Stimulated activated naive CD4-positive, alpha-beta T cell treated with Interleukin-2 at 50 U/mL for 16 hours (primary cell): ENCODE data around the gene CD82.

ENCODE experiments used
- DNase-seq: peaks from one replicate; lab custom pipeline; 2025; lab: John Stamatoyannopoulos, UW

The CD82 gene

DNA sequence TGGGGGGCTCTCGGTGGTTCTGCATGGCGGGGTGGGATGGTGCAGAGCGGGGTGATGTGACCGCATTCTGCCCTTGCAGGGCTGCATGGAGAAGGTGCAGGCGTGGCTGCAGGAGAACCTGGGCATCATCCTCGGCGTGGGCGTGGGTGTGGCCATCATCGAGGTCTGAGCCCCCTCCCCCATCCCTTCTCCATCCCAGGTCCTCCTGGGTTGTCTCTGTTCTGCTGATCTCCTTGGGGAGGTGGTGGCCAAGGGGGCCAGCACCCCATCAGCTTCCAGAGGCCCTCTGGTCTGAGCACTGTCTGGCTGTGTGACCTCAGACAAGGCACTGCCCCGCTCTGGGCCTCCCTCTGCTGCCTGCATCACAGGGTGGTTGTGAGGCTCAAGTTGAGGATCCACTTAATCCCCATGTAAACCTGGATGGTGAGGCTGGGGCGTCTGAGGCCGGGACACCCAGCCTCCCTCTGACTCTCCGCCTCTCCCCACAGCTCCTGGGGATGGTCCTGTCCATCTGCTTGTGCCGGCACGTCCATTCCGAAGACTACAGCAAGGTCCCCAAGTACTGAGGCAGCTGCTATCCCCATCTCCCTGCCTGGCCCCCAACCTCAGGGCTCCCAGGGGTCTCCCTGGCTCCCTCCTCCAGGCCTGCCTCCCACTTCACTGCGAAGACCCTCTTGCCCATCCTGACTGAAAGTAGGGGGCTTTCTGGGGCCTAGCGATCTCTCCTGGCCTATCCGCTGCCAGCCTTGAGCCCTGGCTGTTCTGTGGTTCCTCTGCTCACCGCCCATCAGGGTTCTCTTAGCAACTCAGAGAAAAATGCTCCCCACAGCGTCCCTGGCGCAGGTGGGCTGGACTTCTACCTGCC is 53.3 kb downstream of the CD82 start:
- DNase-seq, result no peak

DNA sequence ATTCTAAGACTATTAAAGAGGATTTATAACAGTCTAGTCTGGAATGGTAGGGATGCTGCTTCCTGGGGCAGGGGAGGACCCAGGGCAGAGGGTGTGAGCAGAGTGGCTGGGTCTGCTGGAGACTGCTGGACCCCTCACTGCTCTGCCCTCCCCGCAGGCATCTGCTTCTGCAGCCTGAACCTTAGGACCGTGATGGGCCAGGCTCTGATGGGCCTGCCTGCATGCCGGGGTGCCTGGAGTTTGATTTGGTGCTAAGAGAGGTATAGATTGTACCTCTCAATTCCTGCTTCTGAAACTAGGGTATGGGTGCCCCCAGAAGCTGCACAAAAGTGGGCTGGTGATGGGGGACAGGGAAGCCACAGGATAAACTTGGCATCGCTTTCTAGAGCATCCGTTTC is 54.9 kb downstream of the CD82 start:
- no peak for DNase-seq

DNA sequence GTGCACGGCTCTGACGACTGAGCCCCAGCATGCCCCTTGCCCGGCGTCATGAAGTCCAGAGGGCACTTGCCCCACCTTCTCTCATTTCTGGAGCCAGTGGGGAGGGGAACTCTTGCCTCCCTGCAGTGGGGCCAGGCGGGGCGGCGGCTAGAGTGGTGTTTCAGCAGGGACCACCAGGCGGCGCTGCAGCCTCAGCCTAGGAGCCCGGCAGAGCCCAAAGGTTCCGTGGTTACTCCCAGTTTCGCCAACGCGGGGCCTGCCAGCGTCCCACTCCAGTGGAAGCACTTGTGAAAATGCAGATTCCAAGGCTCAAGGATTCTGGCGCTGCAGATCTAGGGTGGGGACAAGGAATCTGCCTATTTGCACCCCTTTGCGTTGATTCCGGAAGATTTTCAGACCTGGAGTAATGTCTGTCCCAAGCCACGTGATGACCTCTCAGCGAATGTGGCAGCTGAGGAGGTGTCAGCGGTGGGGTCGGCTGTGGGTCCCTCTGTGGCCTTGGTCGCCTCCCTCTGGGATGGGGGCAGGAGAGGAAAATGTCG is 55.7 kb downstream of the CD82 start:
- DNase-seq, result peak; percentile 23

DNA sequence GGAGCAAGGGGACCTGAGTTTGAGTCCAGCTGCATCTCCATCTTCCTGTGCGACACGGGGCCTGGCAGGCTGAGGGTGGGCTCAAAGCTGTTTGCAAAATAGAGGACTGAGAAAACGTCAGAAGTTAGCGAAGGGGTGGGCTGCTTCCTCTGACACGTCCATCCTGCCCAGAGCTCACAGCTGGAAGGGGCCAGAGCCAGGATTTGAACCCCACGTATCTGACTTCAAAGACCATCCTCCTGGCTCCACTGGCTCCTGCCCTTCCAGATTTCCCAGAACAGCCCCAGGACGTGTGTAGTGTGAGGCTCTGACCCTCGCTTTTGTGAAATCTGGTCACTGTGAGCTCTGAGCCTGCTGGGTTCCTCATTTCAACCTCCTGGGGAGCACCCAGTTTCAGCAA is 56.3 kb downstream of the CD82 start:
- DNase-seq, result no peak

DNA sequence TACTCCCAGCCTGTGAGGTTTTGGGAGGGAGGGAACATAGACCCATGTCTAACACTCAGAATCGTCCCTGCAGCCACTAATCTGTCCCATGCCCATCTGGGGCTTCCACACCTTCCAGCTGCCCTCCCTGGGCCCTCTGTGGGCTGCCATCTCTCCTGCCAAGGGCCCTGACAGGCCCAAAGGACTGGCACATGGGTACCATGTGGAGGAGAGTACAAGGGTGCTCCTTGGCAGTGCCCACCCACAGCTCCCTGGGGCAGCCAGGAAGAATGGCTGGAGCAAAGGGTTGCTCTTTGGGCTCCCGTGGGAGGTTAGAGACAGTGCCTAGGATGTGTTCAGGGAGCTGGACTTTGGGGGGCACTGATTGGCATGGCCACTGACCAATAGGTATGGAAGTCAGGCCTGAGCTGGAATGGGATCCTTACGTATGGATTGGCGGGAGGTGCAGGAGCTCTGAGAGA is 56.8 kb downstream of the CD82 start:
- no peak for DNase-seq

DNA sequence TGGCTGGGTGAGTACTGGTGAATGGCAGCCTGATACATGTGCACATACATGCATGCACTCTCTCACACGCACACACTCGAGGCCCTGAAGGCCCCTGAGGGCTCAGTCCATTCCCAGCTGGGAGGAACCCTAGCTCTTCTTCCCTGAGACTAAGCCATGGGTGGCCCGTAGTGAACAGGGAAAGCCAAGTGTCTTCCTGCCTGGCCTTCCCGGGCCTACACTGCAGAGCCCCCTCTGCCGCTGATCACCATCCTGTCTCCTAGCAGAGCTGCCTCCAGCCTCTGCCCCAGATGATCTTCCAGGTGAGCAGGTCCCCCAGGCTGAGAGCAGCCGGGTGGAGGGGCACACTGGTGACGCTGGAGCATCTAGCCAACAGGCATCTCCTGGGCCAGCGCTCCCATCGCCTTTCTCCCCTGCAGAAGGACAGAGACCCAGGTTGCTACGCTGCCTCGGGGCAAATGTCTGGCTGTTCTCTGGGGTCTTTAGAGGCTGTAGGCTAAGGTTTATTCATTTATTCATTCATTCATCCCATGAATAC is 57.3 kb downstream of the CD82 start:
- DNase-seq, result no peak

DNA sequence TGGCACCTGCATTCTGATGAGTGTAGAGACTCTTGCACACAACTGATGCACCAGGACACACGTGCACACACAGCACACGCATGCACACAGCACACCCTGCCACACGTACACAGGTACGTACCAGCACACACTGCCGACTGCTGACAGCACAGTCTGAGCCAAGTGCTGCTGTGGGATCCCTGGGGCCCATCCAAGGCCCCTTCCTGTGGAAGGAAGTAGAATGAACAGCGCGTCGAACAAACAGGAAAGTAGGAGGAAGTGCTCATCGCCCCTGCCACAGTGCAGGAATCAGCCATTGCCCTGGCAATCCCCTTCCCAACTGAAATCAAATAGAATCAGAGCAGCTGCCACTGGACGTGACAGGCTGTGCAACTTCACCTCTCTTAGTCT is 57.9 kb downstream of the CD82 start:
- no peak for DNase-seq

DNA sequence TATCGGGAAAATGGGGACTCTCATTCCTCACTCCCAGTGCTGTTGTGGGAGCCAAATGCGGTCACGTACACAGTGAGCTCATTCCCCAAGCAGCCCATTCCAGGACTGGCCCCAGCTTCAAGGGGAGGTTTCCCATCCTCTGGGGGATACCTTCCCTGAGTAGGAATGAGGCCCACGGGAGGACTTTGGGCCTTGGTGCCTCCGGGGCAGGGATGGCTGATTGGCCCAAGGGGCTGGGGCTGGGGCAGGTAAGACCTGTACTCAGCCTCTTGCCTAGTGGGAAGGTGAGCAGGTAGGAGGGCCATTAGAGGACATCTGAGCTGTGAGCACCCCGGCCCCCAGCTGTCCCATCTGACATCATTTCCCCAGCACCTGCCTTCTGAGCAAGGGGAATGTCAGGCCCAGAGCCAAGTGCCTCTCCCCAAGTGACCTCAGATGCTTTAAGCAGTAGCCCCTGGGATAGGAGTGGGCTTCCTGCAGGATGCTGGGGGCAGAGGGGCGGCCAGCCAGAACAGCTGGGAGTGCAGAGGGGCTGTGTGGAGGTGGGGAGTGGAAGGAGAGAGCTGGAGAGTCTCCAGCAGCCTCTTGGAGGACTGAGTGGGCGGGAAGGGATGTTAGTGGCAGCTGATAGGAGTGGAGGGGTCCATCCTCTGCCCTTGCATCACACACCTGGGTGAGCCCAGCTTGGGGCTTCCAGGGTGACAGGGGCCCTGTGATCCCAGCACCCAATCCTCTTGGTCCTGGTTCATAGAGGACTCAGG is 58.4 kb downstream of the CD82 start:
- no peak for DNase-seq

DNA sequence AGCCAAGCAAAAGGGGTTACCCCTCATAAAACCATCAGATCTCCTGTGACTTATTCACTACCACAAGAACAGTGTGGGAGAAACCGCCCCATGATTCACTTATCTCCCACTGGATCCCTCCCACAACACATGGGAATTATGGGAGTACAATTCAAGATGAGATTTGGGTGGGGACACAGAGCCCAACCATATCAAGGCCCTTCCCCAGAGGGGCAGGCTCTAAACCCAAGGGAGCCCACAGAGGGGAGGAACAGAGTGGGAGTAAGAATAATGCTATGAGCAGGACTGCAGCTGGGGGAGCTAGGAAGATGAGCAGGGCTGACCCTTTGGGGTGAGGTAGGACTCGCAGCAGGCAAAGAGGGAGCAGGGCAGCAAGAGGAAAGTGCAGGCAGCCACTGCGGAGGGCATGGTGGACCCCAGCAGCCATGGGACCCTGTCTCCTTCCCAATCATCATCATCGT is 59.3 kb downstream of the CD82 start:
- DNase-seq, result no peak

DNA sequence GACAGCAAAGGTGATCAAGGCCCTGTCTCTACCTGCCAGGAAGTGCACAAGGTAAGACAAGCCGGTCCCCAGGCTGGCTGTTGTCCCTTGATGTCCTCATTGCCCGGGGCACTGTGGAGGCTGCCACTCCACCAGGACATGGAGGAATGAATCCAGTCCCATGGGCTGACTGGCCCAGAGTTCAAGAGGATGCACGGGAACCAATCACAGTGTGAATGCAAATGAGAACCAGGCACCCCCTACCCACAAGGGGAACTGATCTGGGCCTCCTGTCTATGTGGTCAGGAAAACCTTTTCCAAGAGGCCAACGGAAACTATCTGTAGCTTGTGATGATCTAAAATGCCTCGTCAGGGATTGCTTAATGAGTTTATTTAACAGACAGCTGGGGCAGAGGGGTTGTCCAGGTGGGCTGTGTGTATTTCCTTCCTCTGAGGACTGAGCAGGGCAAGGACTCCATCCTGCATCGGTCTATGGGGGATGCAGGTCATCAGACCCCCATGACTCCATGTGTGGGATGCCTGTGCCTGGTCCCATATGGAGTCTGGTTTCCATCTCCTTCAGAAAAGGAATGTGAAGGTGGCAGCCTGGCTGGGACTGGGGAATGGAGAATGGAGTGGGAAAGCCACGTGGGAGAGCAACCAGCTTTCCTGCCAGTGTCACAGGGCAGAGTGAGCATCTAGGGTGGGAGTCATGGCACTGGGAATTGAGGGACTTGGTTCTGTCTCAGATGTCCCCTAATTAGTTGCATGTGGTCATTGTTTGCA is 60.5 kb downstream of the CD82 start:
- no peak for DNase-seq

DNA sequence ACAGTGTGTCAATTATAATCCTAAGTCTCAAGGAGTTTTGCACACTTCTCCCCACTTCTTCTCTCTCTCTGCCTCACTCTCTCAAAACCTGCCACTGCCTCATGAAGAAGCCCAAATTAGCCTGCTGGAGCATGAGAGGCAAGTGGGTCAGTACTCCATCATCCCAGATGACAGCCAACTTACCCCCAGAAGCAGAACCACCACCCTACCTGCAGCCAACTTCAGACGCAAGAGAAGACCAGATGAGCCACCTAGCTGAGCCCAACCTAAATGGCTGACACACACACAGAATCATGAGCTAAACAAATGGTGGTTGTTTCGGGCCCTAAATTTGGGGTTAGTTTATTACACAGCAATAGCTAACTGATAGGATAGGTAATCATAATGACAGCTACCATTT is 61.2 kb downstream of the CD82 start:
- no peak for DNase-seq

DNA sequence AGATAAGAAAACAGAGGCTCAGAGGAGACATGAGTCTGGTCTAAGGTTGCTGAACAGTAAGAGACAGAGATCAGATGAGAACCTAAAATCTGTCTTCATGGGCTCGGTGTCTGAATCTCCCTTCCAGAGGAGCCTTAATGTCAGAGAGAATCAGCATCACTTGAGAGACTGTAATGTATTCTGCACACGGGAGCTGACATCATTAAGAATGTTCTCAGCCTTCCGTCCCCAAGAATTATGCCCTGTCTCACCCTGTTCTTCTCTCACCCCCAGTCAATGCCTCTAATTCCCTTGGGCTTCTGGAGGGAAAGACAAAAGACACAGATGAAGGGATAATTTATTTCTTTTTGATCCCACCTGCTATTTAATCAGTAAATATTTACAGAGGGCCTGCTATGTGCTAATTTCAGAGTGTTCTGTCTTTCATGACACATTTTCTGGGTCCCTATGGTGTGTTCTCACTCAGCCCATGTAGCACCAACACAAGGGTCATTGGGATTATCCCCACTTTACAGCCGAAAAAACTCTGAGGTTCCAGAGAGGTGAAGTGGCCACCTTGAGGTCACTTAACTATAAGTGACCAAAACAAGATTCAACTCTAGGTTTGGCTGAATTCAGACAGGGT is 61.8 kb downstream of the CD82 start:
- no peak for DNase-seq

DNA sequence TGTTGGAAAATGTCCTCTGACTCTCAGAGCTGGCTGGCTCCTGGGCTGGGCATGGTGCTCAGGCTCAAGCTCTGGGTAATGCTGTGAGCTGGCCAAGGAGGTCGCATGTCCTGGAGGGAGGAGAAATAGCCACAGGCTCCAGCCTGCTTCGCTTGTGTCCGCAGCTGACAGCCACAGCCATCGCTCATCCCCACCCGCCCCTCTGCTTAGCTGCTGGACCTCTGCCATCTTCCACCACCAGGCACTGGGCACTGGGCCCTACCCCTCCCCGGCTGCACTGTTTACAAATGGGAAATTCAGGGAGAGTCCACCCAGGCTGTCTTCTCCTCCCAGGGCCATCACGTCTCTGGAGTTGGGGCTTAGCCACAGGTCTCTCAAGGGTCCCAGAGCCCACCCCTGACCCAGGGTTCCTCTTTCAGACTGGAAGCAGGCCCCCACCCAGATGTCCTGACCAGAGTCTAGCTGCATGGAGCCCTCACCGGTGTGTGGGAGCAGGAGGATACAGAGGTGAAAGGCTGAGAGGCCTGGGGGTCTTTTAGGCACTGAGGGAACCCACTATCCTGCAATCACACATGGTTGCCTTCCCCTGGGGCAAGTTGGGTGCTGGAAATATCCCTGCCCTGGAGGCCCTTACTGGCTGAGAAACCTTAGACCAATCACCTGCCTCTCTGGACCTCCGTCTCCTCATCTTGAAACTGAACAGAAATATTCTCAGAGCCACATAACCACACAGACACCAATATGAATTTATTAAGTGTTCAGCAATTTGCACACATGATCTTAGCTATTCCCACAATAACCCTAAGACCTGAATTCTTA is 62.7 kb downstream of the CD82 start:
- DNase-seq, result no peak

DNA sequence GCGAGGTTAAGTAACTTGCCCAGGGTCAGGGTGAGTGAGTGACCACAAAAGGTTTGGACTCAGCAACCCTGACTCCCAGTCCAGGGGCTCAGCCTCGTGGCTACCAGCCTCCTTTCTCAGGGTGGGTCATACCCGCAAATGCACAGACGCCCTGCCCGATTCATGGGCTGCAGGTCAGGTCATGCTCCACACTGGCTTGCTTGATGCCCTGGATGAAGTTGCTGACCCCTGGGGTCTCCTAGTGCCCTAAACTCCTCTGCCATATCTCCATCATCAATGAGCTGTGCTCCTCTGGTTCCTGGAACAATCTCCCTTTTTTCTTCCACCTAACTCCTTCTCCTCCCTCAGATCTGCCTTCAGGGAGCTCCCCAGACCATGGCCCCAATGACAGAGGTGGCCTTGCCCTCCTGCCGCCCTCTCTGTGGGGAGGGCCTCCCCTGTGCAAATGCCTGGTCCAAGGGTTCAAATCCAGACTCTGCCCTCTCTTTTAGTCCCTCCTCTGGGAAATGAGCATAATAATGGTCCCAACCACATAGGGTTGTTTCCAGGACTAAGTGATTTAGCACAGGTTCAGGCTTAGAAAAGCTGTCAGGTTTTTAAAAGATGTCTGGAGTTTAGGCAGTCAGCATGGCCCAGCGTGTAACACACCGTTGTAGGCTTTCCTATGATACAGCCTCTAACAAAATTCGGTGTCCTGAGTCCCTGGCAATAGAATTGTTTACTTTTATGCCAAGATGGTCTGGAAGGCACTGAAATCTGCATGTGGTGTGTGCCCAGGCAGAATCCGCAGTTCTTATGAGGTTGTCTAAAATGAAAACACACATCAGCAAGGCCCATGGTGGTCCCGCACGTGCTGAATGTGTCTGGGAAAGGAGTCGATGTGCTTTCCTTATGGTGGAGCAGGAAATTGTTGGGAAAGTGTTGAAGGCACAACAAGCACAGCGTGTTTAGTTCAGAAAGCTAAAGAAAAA is 63.6 kb downstream of the CD82 start:
- no peak for DNase-seq

DNA sequence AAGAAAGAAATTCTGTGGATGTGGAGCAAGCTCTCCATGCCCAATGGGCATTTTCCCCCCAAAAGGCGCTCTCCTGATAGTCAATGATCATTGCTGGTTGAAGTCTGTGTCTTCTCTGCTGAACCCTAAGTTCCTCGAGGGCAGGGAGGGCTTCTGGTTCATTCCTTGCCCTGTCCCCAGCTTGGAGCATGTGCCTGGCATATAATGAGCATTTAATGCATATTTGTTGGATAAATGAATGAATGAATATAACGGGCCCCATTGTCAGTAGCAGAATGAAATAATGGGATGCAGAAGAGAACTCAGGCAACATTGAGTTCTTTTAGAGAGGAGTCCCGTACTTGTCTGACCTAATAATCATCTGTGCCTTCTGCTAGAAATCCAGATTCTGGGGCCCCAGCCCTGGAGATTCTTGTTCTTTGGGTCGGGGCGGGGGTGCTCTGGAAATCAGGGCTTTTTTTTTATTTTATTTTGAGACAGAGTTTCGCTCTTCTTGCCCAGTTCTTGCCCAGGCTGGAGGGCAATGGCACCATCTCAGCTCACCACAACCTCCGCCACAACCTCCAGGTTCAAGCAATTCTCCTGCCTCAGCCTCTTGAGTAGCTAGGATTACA is 64.4 kb downstream of the CD82 start:
- no peak for DNase-seq

DNA sequence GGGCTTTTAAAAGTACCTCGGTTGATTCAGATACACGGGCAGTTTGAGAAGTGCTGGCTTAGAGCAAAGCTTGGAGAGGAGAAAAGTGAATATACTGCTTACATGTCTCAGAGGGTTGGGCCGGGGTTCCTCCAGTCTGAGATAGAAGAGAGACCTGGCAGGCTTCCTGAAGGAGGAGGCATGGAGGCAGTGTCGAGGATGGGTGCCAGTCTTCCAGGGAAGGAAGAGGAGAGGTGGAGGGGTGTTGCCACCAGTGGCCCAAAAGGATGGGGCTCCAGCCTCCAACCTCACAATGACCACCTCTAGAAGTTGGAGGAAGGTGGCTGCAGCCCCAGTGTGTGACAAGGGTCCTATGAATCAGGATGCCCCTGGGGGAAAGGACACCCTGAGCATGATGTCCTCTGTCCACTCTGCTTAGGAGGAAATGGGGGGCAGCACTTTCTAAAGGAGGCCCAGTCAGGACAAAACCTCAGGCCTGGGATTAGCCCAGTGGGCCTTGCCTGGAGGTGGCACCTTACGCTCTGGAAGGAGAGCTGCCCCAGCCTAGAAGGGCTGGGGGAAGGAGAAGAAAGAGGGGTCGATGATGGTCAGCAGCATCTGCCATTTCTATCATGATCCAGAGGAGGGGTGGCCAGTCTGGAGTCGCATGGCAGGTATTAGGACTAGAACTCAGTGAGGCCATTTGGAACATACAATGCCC is 65.2 kb downstream of the CD82 start:
- DNase-seq, result no peak

DNA sequence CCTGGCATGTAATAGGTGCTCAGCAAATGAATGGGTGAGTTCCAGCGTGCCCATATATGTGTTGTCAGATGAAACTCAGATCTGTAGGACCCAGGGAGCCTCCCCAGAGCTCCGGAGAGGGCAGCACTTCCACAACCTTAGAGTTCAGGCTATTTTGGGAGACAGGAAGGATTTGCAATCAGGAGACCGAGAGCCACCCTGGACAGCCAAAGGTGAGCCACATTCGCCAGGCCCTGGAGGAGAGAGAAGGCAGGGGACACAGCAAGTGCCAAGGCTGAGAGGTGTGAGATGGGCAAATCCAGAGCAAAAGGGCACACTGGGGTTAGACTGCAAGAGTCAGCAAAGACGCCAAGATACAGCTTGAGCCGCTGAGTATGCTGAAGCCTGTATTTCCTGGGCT is 66.4 kb downstream of the CD82 start:
- DNase-seq, result no peak

DNA sequence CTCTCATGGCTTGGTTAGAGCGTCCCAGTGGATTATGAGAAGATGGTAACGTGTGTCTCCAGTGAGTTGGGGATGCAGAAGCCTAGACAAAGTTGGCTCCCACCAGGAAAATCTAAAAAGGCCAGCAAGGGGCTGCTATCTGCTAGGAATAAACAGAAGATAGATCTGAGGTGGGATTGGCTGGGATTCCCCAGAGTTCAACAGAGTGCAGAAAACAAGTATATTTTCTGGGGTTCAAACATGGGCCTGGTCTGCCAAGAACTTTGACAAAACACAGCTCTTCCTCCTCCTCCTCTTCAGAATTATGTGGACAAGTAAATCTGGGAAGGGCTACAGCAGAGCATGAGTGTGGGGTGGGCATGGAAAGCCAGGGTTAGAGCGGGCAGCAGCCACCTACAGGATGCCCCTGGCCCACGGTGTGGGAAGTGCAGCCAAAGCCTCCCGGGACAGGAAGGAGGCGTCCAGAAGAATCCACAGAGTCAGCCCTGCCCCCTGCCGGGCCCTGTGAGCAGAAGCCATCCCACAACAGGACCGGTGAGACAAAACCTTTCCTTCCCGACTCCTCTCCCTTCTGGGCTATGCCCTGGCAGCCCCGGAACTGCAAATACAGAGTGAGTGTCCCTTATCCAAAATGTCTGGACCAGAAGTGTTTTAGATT is 67.1 kb downstream of the CD82 start:
- DNase-seq, result no peak
